Prostate gland (tissue), 2 donors: ENCODE measurements around the gene ABTB2. TPM values are rescaled to one million over a fixed set of nuclear protein-coding genes. Genes with fewer than 3 reads are reported as not detected.

ENCODE experiments used
- DNase-seq: peaks from one replicate; pipeline ENCODE4 v3.0.0-alpha.2; 2019; ENCODE audit warnings: low spot score
- H3K27ac ChIP-seq, 2 donors: fragments of 200-600 bp; sonication (generic); 2 replicates each; pipeline ENCODE4 v1.5.1; 2017 to 2019
- H3K27me3 ChIP-seq: fragments of 200-600 bp; sonication (generic); replicated peaks from 2 replicates; pipeline ENCODE4 v1.5.1; 2019; ENCODE audit not compliant: insufficient read depth
- H3K36me3 ChIP-seq, 2 donors: fragments of 200-600 bp; sonication (generic); 1 replicate in 1 of 2; 2 replicates in 1 of 2; pipeline versions ENCODE4 v1.5.1 to v1.8.1; 2017 to 2019
- H3K4me1 ChIP-seq: fragments of 200-600 bp; sonication (generic); replicated peaks from 2 replicates; pipeline ENCODE4 v1.5.1; 2019
- H3K4me3 ChIP-seq, 2 donors: fragments of 200-600 bp; sonication (generic); 2 replicates each; pipeline ENCODE4 v1.5.1; 2017 to 2019
- H3K9me3 ChIP-seq: fragments of 200-600 bp; sonication (generic); 2 replicates; pipeline ENCODE4 v1.5.1; 2017
- POLR2A ChIP-seq: fragments of 450-650 bp; IDR thresholded peaks from one replicate; pipeline ENCODE4 v1.6.1; 2016; ENCODE audit warnings: antibody characterized with exemption, mild to moderate bottlenecking
- POLR2AphosphoS5 ChIP-seq: sonication (generic); formaldehyde crosslinking; IDR thresholded peaks from one replicate; pipeline ENCODE4 v1.6.1; 2017; ENCODE audit warnings: antibody characterized with exemption
- WGBS: methylation state at CpG from one replicate; pipeline ENCODE4 v1.1.5; 2018; 5-methylcytosine and 5-hydroxymethylcytosine counted together
- intact Hi-C: fragments of 100-400 bp; cut with DNase I; formaldehyde crosslinking; loops from one replicate; pipeline ENCODE4 v1.14.2; 2022
- total RNA-seq, 2 donors: library from RNA; depleted of rRNA; stranded (reverse); fragments of >200 nt; gene quantifications; one replicate each; pipeline ENCODE4 v1.1.0, GENCODE V29; 2016
- TF ChIP-seq, protein P1 (sequence below), 4 experiments: fragments of 200-600 bp in 2 of 4; fragments of 450-650 bp in 2 of 4; sonication (generic) in 2 of 4; IDR thresholded peaks; 1 replicate in 3 of 4; 2 replicates in 1 of 4; pipeline ENCODE4 v1.5.1; 2016 to 2019; ENCODE audit warnings: antibody characterized with exemption in 4 of 4, mild to moderate bottlenecking in 2 of 4, moderate library complexity in 2 of 4

Gene ABTB2
- total RNA-seq, 2 donors from 2014 or later = 3.0 to 13.7 TPM

DNA sequence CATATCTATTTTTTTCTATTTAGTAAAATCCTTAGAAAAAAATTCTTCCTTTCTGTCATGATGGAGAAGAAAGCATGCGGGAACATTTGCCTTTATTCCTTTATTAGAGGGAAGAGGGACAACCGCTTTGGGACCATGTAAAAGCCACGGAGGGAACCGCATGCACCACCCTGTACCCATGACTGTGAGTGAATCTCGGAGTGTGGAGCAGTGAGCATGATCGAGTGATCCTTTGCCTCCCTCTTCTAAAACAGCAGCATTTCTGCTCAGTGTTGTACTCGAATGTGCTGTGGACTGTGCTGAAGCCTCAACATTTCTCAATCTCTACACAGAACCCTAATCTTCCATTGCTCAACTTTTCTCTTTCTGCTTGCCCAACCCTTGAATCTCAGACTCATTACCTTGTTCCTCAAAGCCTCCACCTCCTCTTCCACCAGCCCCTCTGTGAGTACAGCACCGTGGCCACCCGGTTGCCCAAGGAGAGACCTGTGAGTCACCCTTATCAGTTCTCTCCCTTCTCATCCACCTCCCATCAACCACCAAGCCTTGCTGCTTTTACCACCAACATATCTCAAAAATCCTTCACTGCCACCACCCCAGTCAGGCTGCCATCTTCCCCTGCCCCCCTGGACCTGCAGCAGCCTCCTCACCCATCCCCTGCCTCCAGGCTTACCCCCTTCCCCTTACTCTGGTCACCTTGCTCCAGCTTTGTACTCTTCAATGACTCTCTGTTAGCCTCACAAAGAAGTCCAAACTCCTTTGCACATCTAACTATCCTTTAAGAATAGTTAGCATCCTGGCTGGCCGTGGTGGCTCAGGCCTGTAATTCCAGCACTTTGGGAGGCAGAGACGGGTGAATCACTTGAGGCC is 149.3 kb downstream of the ABTB2 start:
- H3K27me3 ChIP-seq = no peaks in the 10 kb centered on the region
- no peak overlapping the region for H3K27ac ChIP-seq
- no peak for DNase-seq
- TF ChIP-seq POLR2AphosphoS5 (no peak), POLR2A (no peak)
- TF ChIP-seq, protein P1, sequence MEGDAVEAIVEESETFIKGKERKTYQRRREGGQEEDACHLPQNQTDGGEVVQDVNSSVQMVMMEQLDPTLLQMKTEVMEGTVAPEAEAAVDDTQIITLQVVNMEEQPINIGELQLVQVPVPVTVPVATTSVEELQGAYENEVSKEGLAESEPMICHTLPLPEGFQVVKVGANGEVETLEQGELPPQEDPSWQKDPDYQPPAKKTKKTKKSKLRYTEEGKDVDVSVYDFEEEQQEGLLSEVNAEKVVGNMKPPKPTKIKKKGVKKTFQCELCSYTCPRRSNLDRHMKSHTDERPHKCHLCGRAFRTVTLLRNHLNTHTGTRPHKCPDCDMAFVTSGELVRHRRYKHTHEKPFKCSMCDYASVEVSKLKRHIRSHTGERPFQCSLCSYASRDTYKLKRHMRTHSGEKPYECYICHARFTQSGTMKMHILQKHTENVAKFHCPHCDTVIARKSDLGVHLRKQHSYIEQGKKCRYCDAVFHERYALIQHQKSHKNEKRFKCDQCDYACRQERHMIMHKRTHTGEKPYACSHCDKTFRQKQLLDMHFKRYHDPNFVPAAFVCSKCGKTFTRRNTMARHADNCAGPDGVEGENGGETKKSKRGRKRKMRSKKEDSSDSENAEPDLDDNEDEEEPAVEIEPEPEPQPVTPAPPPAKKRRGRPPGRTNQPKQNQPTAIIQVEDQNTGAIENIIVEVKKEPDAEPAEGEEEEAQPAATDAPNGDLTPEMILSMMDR (IDR thresholded peaks at IDR 0.05) = no peak
- intact Hi-C loops = no loop called here
- H3K9me3 ChIP-seq = no peaks in the 10 kb centered on the region
- no peaks in the 10 kb centered on the region for H3K36me3 ChIP-seq
- H3K4me3 ChIP-seq = no peak overlapping the region
- 90% methylated on average over 11 of the region's 11 CpGs for WGBS
- H3K4me1 ChIP-seq = no peaks in the 10 kb centered on the region

DNA sequence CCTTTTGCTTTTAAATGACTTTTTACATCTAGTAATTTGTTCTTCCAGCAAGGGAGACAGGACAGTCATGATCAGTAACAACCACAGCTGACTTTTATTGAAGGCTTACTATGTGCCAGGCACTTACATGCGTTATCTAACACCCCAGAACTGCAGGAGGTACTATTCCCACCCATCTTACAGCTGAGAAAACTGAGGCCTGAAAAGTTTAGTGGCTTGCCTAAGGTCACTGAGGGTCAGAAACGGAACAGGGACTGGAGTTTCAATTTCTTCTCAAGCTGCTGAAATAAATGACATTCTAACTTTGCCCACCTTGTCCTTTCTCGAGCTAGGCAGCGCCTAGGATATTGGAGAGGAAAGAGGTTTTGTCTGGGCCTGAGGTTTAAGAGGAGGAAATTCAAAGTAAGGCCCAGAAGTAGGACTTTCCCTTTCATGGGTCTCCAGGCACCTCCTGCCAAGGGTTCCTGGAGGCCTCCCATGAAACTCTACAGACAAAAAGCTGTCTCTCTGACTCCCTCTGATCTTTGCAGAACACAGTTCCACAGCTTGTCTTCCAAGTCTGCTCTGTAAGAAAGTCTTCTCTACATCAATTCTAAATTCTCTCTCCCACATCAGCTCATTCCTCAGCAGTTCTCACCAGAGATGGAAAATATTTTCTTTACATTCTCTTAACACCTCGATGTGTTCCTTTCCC is 150.2 kb downstream of the ABTB2 start:
- DNase-seq = no peak
- Histone ChIP-seq H3K36me3 (no peaks in the 10 kb centered on the region), H3K27me3 (no peaks in the 10 kb centered on the region), H3K4me1 (no peaks in the 10 kb centered on the region), H3K27ac (no peak overlapping the region), H3K4me3 (no peak overlapping the region), H3K9me3 (no peaks in the 10 kb centered on the region)
- WGBS = 76% methylated on average over 5 of the region's 5 CpGs
- TF ChIP-seq, protein P1 (IDR thresholded peaks at IDR 0.05) = no peak
- TF ChIP-seq POLR2A = no peak
- TF ChIP-seq POLR2AphosphoS5 = no peak
- intact Hi-C loops = no loop called here

DNA sequence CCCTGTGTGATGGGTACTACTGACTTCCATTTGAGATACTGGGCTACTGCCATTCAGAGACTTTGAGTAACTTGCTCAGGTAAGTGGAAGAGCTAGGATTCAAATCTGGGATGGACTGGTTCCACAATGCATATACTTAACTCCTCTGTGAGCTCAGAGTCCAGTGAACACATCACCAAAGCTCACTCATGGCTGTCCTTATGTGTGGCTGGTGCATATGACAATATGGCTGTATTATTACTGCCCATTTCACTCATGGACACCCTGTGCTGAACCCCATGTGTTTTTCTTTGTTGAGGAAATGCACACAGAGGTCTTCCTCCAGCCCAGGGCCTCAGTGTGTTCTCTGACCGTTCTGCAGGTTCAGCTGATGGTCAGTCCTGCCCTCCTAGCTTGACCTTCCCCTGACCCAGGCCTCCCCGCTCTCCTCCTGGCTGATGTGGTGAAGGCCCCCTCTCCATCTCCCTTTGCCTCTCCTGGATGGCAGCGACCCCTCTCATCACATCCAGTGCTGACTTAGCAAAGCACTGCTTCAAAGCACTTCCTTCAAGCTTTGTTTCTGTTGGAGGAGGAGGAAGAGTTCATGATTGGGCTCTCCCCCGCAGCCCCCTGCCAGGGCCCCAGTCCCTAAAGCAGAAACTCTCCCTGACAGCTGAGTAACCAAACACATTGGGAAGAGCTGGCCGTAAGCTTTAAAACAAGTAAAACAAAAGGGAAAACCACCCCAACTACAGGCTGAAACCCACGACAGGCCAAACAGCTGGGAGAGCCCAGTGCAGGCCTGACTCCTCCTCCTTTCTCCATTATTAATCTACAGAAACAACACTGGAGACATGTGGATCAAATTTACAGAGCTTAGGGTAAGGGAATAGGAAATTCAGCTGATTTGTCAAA is 151.2 kb downstream of the ABTB2 start:
- no peaks in the 10 kb centered on the region for H3K36me3 ChIP-seq
- H3K9me3 ChIP-seq = no peaks in the 10 kb centered on the region
- WGBS = 59% methylated on average over 6 of the region's 6 CpGs
- no peak for DNase-seq
- H3K27me3 ChIP-seq = no peaks in the 10 kb centered on the region
- H3K27ac ChIP-seq = no peak overlapping the region
- intact Hi-C loops = no loop called here
- no peaks in the 10 kb centered on the region for H3K4me1 ChIP-seq
- no peak for TF ChIP-seq POLR2AphosphoS5
- TF ChIP-seq POLR2A = no peak
- TF ChIP-seq, protein P1 (IDR thresholded peaks at IDR 0.05) = no peak
- no peak overlapping the region for H3K4me3 ChIP-seq

DNA sequence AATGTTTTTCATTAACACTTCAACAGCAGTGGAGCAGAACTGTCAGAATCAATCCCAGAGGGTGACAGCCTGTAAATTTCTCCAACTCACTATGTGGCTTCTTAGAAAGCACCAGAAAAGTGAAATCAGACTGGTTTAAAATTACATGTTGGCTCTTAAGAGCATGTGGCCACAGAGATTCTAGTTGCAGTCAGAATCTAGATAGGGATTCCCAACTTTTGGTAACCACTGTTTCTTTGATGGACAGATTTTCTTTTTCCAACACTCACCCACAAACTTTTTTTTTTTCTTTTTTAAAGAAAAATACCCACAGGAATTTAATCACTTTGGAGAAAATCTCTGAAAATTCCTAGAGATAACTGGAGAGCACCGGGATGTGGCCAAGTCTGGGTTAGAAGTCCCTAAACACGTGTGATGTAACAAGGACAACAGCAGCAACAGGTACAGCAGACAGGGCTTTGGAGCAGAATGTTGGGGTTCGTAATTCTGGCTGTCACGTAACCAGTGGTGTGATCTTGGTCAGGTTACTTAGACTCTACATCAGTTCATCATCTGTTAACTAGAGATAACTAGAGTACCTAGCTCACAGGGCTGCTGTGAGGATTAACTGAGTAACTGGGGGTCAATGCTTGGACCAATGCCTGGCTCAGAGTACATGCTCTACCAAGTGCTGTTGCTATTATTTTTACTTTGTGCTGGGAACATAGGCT is 152.3 kb downstream of the ABTB2 start:
- no peak for TF ChIP-seq POLR2A
- TF ChIP-seq POLR2AphosphoS5 = no peak
- TF ChIP-seq, protein P1 (IDR thresholded peaks at IDR 0.05) = no peak
- no peak overlapping the region for H3K27ac ChIP-seq
- H3K9me3 ChIP-seq = no peaks in the 10 kb centered on the region
- no peaks in the 10 kb centered on the region for H3K36me3 ChIP-seq
- no peak for DNase-seq
- H3K27me3 ChIP-seq = no peaks in the 10 kb centered on the region
- intact Hi-C loops = no loop called here
- WGBS = 65% methylated on average over 4 of the region's 4 CpGs
- H3K4me3 ChIP-seq = no peak overlapping the region
- no peaks in the 10 kb centered on the region for H3K4me1 ChIP-seq
